PFSK-1 (cell line): ENCODE results near the gene PKDCC.

Source experiments
- POLR2AphosphoS5 ChIP-seq: IDR thresholded peaks from 2 replicates; pipeline ENCODE4 v1.6.1; 2012; ENCODE audit warnings: low read depth, mild to moderate bottlenecking, control low read depth, low read length, moderate library complexity
- REST ChIP-seq, 2 experiments: IDR thresholded peaks; 2 replicates each; pipeline versions ENCODE4 v1.6.1 to v1.8.0; 2011 to 2012; ENCODE audit warnings: low read depth in 2 of 2, low read length in 2 of 2, control low read depth in 1 of 2, inconsistent platforms in 1 of 2, mild to moderate bottlenecking in 1 of 2, moderate library complexity in 1 of 2; ENCODE audit not compliant: insufficient read depth in 1 of 2

GRCh38 chr2:42094114-42094513, 46.3 kb downstream of the PKDCC start:
- TF ChIP-seq POLR2AphosphoS5 (no peak), REST (IDR thresholded peaks at IDR 0.05; ENCODE audit: insufficient read depth in 1 of 2, low read depth in 2 of 2, low read length in 2 of 2) (no peak)
